K562 (cell line): ENCODE data around the gene PKD1L1. TPM values are rescaled to one million over a fixed set of nuclear protein-coding genes. Genes with fewer than 3 reads are reported as not detected.
A peak's percentile ranks its signal among the peaks of the same experiment; 100 is the strongest.

Experiments used
- ATAC-seq: fragments of 200-7000 bp; cut with Tn5 transposase; 3 replicates; pipeline ENCODE4 v1.9.1; 2020; ENCODE audit warnings: moderate library complexity
- BruUV-seq: library from RNA; stranded (reverse); fragments of 400-500 nt; replicated peaks from 2 replicates; lab custom pipeline; 2021; lab: Mats Ljungman, UMichigan
- CTCF ChIA-PET: fragments of 300-600 bp; formaldehyde crosslinking; extraction: SDS; loops from one replicate; lab custom pipeline; 2021; ENCODE audit warnings: low intra/inter-chr PET ratio; lab: Yijun Ruan, JAX
- POLR2A ChIA-PET: fragments of 300-600, 350-650 bp; sonication (Branson Sonifier 250); formaldehyde crosslinking; extraction: SDS; loops from one replicate; lab custom pipeline; 2021; ENCODE audit warnings: antibody characterized with exemption, inconsistent platforms; lab: Yijun Ruan, JAX
- DNase-seq, 4 experiments: peaks; one replicate each; pipeline versions ENCODE4 v3.0.0 to v3.0.0-alpha.2; 2011 to 2018; ENCODE audit warnings: low spot score in 3 of 4, mixed read lengths in 3 of 4; ENCODE audit errors: extremely low read depth in 1 of 4
- FAIRE-seq: peaks from 2 replicates; lab custom pipeline; 2011; peaks lifted over from hg19 to GRCh38; lab: Jason Lieb, UNC
- H2AFZ ChIP-seq: 2 replicates; pipeline ENCODE4 v1.6.0; 2011; ENCODE audit warnings: low read depth, low read length, control low read depth, inconsistent platforms
- H3K27ac ChIP-seq: fragments of 200-600 bp; 3 replicates; pipeline ENCODE4 v1.8.0; 2011; ENCODE audit warnings: low read depth, mild to moderate bottlenecking, control low read depth, inconsistent platforms, low read length, moderate library complexity, mixed read lengths; ENCODE audit errors: extremely low read depth
- H3K27me3 ChIP-seq, 2 experiments: fragments of 300-600 bp in 1 of 2; 2 replicates in 1 of 2; 3 replicates in 1 of 2; pipeline versions ENCODE4 v1.6.0 to v1.8.0; 2011; ENCODE audit warnings: inconsistent platforms in 2 of 2, low read length in 2 of 2, mild to moderate bottlenecking in 1 of 2, mixed read lengths in 1 of 2, moderate library complexity in 1 of 2; ENCODE audit not compliant: control insufficient read depth in 2 of 2, insufficient read depth in 2 of 2
- H3K36me3 ChIP-seq: fragments of 300-600 bp; 3 replicates; pipeline ENCODE4 v1.8.0; 2011; ENCODE audit warnings: mild to moderate bottlenecking, low read length, inconsistent platforms; ENCODE audit not compliant: control insufficient read depth, insufficient read depth
- H3K4me1 ChIP-seq, 2 experiments: fragments of 200-600 bp in 1 of 2; replicated peaks in 1 of 2; 2 replicates in 1 of 2; 3 replicates in 1 of 2; pipeline versions ENCODE4 v1.5.1 to v1.8.0; 2011; ENCODE audit warnings: inconsistent platforms in 2 of 2, low read length in 2 of 2, mild to moderate bottlenecking in 1 of 2, mixed read lengths in 1 of 2, moderate library complexity in 1 of 2; ENCODE audit not compliant: control insufficient read depth in 2 of 2, insufficient read depth in 2 of 2
- H3K4me2 ChIP-seq: 2 replicates; pipeline ENCODE4 v1.6.1; 2011; ENCODE audit warnings: low read length, control low read depth, inconsistent platforms, mixed read lengths; ENCODE audit not compliant: insufficient read depth
- H3K4me3 ChIP-seq: fragments of 200-600 bp; sonication (generic), shearing (Covaris generic); 2 replicates; pipeline ENCODE4 v1.5.1; 2016; ENCODE audit warnings: control low read depth, inconsistent platforms
- H3K79me2 ChIP-seq: fragments of 200-600 bp; 3 replicates; pipeline ENCODE4 v1.8.0; 2011; ENCODE audit warnings: low read length, inconsistent platforms; ENCODE audit not compliant: control insufficient read depth, insufficient read depth
- H3K9ac ChIP-seq, 2 experiments: 2 replicates each; pipeline versions ENCODE4 v1.6.0 to v1.6.1; 2011; ENCODE audit warnings: low read depth in 2 of 2, low read length in 2 of 2, control low read depth in 1 of 2, inconsistent platforms in 1 of 2, mild to moderate bottlenecking in 1 of 2, mixed read lengths in 1 of 2; ENCODE audit not compliant: insufficient read depth in 1 of 2
- H3K9me1 ChIP-seq: one replicate; pipeline ENCODE4 v1.6.0; 2011; ENCODE audit warnings: inconsistent platforms, mild to moderate bottlenecking, low read length, moderate library complexity; ENCODE audit not compliant: control insufficient read depth, insufficient read depth
- H3K9me3 ChIP-seq: replicated peaks from 2 replicates; pipeline ENCODE4 v1.5.1; 2011; ENCODE audit warnings: low read depth, low read length, inconsistent platforms; ENCODE audit not compliant: control insufficient read depth, insufficient read depth
- H4K20me1 ChIP-seq: replicated peaks from 2 replicates; pipeline ENCODE4 v1.6.1; 2011; ENCODE audit warnings: low read length, inconsistent platforms, mixed read lengths; ENCODE audit not compliant: control insufficient read depth, insufficient read depth
- ATF7 ChIP-seq: fragments of 450-650 bp; IDR thresholded peaks from 2 replicates; pipeline ENCODE4 v1.7.1; 2014; ENCODE audit warnings: mild to moderate bottlenecking, moderate library complexity
- EHMT2 ChIP-seq: fragments of 450-650 bp; IDR thresholded peaks from 2 replicates; pipeline ENCODE4 v1.6.1; 2018; ENCODE audit warnings: antibody characterized with exemption
- MTA1 ChIP-seq: fragments of 450-650 bp; IDR thresholded peaks from 2 replicates; pipeline ENCODE4 v1.6.1; 2017; ENCODE audit warnings: borderline replicate concordance
- SMARCC2 ChIP-seq: fragments of 450-650 bp; IDR thresholded peaks from 2 replicates; pipeline ENCODE4 v1.6.1; 2017; ENCODE audit warnings: antibody characterized with exemption, moderate library complexity, mild to moderate bottlenecking, low read depth
- SPI1 ChIP-seq: IDR thresholded peaks from 2 replicates; pipeline ENCODE4 v1.6.1; 2011; ENCODE audit warnings: low read depth, low read length, control low read depth, borderline replicate concordance
- WGBS: fragments of 100-300 bp; shearing (Covaris generic); methylation state at CpG from one replicate; pipeline ENCODE4 v1.1.6; 2016; ENCODE audit warnings: low coverage, mixed read lengths; ENCODE audit not compliant: insufficient coverage; ENCODE audit errors: missing lambda C conversion rate; 5-methylcytosine and 5-hydroxymethylcytosine counted together
- in situ Hi-C: fragments of 300-500 bp; cut with MboI; formaldehyde crosslinking; loops from 4 replicates; pipeline ENCODE4 v1.15.0; 2018; ENCODE audit warnings: inconsistent platforms, mixed read lengths
- intact Hi-C: fragments of 100-400 bp; cut with micrococcal nuclease; formaldehyde crosslinking; loops from 2 replicates; pipeline ENCODE4 v1.14.2; 2022
- polyA plus RNA-seq, 8 experiments: library from polyadenylated mRNA; depleted of rRNA in 4 of 8; stranded (reverse) in 5 of 8; unstranded in 3 of 8; fragments of >200 nt; fragmentation: Nextera tagmentation in 2 of 8; fragmentation: Illumina TruSeq in 1 of 8; extraction: Ambion mirVana in 2 of 8; extraction: Trizol in 1 of 8; gene quantifications; 2 replicates each; pipeline versions ENCODE4 v1.2.1 to v1.2.3, GENCODE V29; 2011 to 2014; ENCODE audit warnings: inconsistent platforms in 1 of 8, missing spikeins in 1 of 8
- total RNA-seq, 7 experiments: library from RNA; depleted of rRNA in 6 of 7; stranded (reverse); fragments of >200 nt in 6 of 7; fragmentation: Illumina TruSeq in 2 of 7; extraction: Trizol in 2 of 7; gene quantifications; 2 replicates each; pipeline versions ENCODE4 v1.2.1 to v1.2.3, GENCODE V29; 2011 to 2021; ENCODE audit warnings: low replicate concordance in 1 of 7

The PKD1L1 gene
- total and polyA plus RNA-seq, 9 of the 15 experiments (the other 6 are each of a cell fraction or from before 2014, with no cell fraction given): 0.01 to 0.02 TPM; not detected in 7

- H3K27me3 ChIP-seq: peaks cover 14 to 51% of the 10 kb centered on the region in 2 experiments; a peak in 4 of 5 replicates
- in situ Hi-C loops (no loop called here), intact Hi-C loops (no loop called here)
- H2AFZ ChIP-seq: no peak overlapping the region
- H3K4me3 ChIP-seq: no peak overlapping the region
- ChIA-PET CTCF (no interaction called here), POLR2A (interaction anchor here (0.7 kb wide), 1 partner anchor 19 kb away, joined by 3 read pairs; no protein-coding TSS in a partner anchor)
- TF ChIP-seq SMARCC2: no peak
- no peak for TF ChIP-seq MTA1
- no peak for TF ChIP-seq ATF7
- H3K9ac ChIP-seq: no peak overlapping the region
- WGBS: 0% methylated on average over 6 of the region's 6 CpGs
- no peaks in the 10 kb centered on the region for H3K79me2 ChIP-seq
- no peak for ATAC-seq
- no peaks in the 10 kb centered on the region for H3K9me3 ChIP-seq
- no peaks in the 10 kb centered on the region; the same call in 1 of the 2 replicates for H4K20me1 ChIP-seq
- no TSS peak for BruUV-seq
- H3K4me2 ChIP-seq: no peak overlapping the region
- no peaks in the 10 kb centered on the region for H3K4me1 ChIP-seq
- H3K36me3 ChIP-seq: no peaks in the 10 kb centered on the region
- DNase-seq: no peak
- FAIRE-seq: no peak
- H3K27ac ChIP-seq: no peak overlapping the region
- H3K9me1 ChIP-seq: no peaks in the 10 kb centered on the region
Measured at GRCh38 chr7:47934831-47935230, 13.4 kb downstream of the PKD1L1 start.

- CTCF ChIA-PET: no interaction called here
- Histone ChIP-seq H3K36me3 (no peaks in the 10 kb centered on the region), H3K27me3 (peaks cover 14 to 56% of the 10 kb centered on the region in 2 experiments; a peak in 4 of 5 replicates), H2AFZ (no peak overlapping the region), H3K9me1 (no peaks in the 10 kb centered on the region), H4K20me1 (no peaks in the 10 kb centered on the region), H3K79me2 (no peaks in the 10 kb centered on the region), H3K27ac (no peak overlapping the region), H3K4me2 (no peak overlapping the region), H3K4me1 (no peaks in the 10 kb centered on the region; a peak in 1 of 5 replicates), H3K4me3 (no peak overlapping the region), H3K9me3 (no peaks in the 10 kb centered on the region), H3K9ac (no peak overlapping the region)
- in situ Hi-C loops (no loop called here), intact Hi-C loops (no loop called here)
- DNase-seq: no peak
- FAIRE-seq: no peak
- TF ChIP-seq EHMT2 (no peak), SPI1 (peak; percentile 80; the same call in 1 of the 2 replicates)
- POLR2A ChIA-PET: interaction anchor here (1.1 kb wide), 1 partner anchor 9 kb away, joined by 4 read pairs; no protein-coding TSS in a partner anchor
- BruUV-seq: no TSS peak
- ATAC-seq: no peak
- WGBS: 7% methylated on average over 6 of the region's 8 CpGs
Measured at GRCh38 chr7:47933215-47933614, 15.1 kb downstream of the PKD1L1 start.
